Mucosa of rectum (tissue), 2 donors: ENCODE results near the gene TMEM185A.
"Not testable (repeated sequence)": the region's sequence is repeated elsewhere in the genome, so short reads cannot be mapped to it uniquely, and the experiment has no call there.

Experiments
- H3K27ac ChIP-seq, 2 donors: one replicate each; pipeline ENCODE4 v1.7.0; 2013; ENCODE audit warnings: inconsistent platforms in 2 of 2, low read depth in 2 of 2, low read length in 2 of 2
- H3K27me3 ChIP-seq, 2 donors: one replicate each; pipeline ENCODE4 v1.7.0; 2013; ENCODE audit warnings: low read length in 2 of 2; ENCODE audit not compliant: control insufficient read depth in 2 of 2, insufficient read depth in 2 of 2
- H3K36me3 ChIP-seq, 2 donors: one replicate each; pipeline ENCODE4 v1.7.0; 2013; ENCODE audit warnings: low read length in 2 of 2; ENCODE audit not compliant: control insufficient read depth in 2 of 2, insufficient read depth in 2 of 2
- H3K4me1 ChIP-seq, 2 donors: one replicate each; pipeline ENCODE4 v1.7.0; 2013; ENCODE audit warnings: low read length in 2 of 2, mild to moderate bottlenecking in 1 of 2; ENCODE audit not compliant: control insufficient read depth in 2 of 2, insufficient read depth in 2 of 2
- H3K4me3 ChIP-seq, 2 donors: one replicate each; pipeline ENCODE4 v1.7.0; 2013; ENCODE audit warnings: low read length in 2 of 2
- H3K9ac ChIP-seq, 2 donors: one replicate each; pipeline ENCODE4 v1.7.0; 2013; ENCODE audit warnings: low read length in 2 of 2, low read depth in 1 of 2, mild to moderate bottlenecking in 1 of 2
- H3K9me3 ChIP-seq, 2 donors: one replicate each; pipeline ENCODE4 v1.7.0; 2013; ENCODE audit warnings: low read length in 2 of 2; ENCODE audit not compliant: control insufficient read depth in 2 of 2
- donor health status: healthy.
- donor health status: Normal muscosa, but diverticular disease.

The TMEM185A gene

GRCh38 chrX:149595214-149595613 is 36.4 kb downstream of the TMEM185A start, which contains the start of gene HSFX2:
Gene HSFX2, minus strand, starts transcription at chrX:149595314. Its CDS starts 614 bp downstream, at chrX:149594700.
- H3K9me3 ChIP-seq, H3K4me3 ChIP-seq, H3K36me3 ChIP-seq, H3K9ac ChIP-seq, H3K27ac ChIP-seq, H3K4me1 ChIP-seq, H3K27me3 ChIP-seq: not testable (repeated sequence)

- H3K4me3 ChIP-seq, H3K4me1 ChIP-seq: not testable (repeated sequence)
Measured at GRCh38 chrX:149590993-149591392, 40.6 kb downstream of the TMEM185A start.

GRCh38 chrX:149587359-149587758 is 44.2 kb downstream of the TMEM185A start, which contains the start of gene MAGEA9B:
Gene MAGEA9B, minus strand, starts transcription at chrX:149587459. Its CDS starts 4,280 bp downstream, at chrX:149583179.
- not testable (repeated sequence) for H3K9me3 ChIP-seq, H3K9ac ChIP-seq, H3K27me3 ChIP-seq, H3K4me3 ChIP-seq, H3K27ac ChIP-seq, H3K36me3 ChIP-seq, H3K4me1 ChIP-seq

More at GRCh38 chrX:149590993-149591392, 40.6 kb downstream of the TMEM185A start:
- not testable (repeated sequence) for H3K36me3 ChIP-seq, H3K27me3 ChIP-seq, H3K9ac ChIP-seq, H3K9me3 ChIP-seq, H3K27ac ChIP-seq

GRCh38 chrX:149585631-149586030 is 46.0 kb downstream of the TMEM185A start:
- H3K9ac ChIP-seq, H3K36me3 ChIP-seq, H3K27ac ChIP-seq, H3K9me3 ChIP-seq, H3K4me1 ChIP-seq, H3K27me3 ChIP-seq, H3K4me3 ChIP-seq: not testable (repeated sequence)

GRCh38 chrX:149573456-149573855 is 58.1 kb downstream of the TMEM185A start:
- H3K27me3 ChIP-seq: not testable (repeated sequence)

GRCh38 chrX:149572743-149573142 is 58.8 kb downstream of the TMEM185A start:
- H3K4me3 ChIP-seq: no peak overlapping the region
- no peak overlapping the region for H3K9ac ChIP-seq

More at GRCh38 chrX:149573456-149573855, 58.1 kb downstream of the TMEM185A start:
- not testable (repeated sequence) for H3K4me3 ChIP-seq, H3K9me3 ChIP-seq, H3K4me1 ChIP-seq, H3K9ac ChIP-seq, H3K27ac ChIP-seq, H3K36me3 ChIP-seq

GRCh38 chrX:149571770-149572169 is 59.8 kb downstream of the TMEM185A start:
- no peaks in the 10 kb centered on the region for H3K9me3 ChIP-seq
- H3K4me3 ChIP-seq: no peak overlapping the region
- no peaks in the 10 kb centered on the region for H3K36me3 ChIP-seq
- H3K27ac ChIP-seq: no peak overlapping the region
- H3K9ac ChIP-seq: no peak overlapping the region
- H3K4me1 ChIP-seq: no peaks in the 10 kb centered on the region
- no peaks in the 10 kb centered on the region for H3K27me3 ChIP-seq

More at GRCh38 chrX:149572743-149573142, 58.8 kb downstream of the TMEM185A start:
- Histone ChIP-seq H3K27ac (no peak overlapping the region), H3K4me1 (no peaks in the 10 kb centered on the region), H3K9me3 (no peaks in the 10 kb centered on the region), H3K27me3 (no peaks in the 10 kb centered on the region), H3K36me3 (no peaks in the 10 kb centered on the region)

- Histone ChIP-seq H3K27ac (no peak overlapping the region), H3K9ac (no peak overlapping the region), H3K36me3 (no peaks in the 10 kb centered on the region), H3K9me3 (no peaks in the 10 kb centered on the region), H3K4me3 (no peak overlapping the region), H3K4me1 (no peaks in the 10 kb centered on the region), H3K27me3 (no peaks in the 10 kb centered on the region)
Measured at GRCh38 chrX:149570668-149571067, 60.9 kb downstream of the TMEM185A start.

GRCh38 chrX:149569770-149570169 is 61.8 kb downstream of the TMEM185A start:
- Histone ChIP-seq H3K27ac (no peak overlapping the region), H3K36me3 (no peaks in the 10 kb centered on the region), H3K4me1 (no peaks in the 10 kb centered on the region), H3K9me3 (no peaks in the 10 kb centered on the region), H3K9ac (no peak overlapping the region), H3K27me3 (no peaks in the 10 kb centered on the region), H3K4me3 (no peak overlapping the region)

GRCh38 chrX:149568701-149569296 is 62.8 kb downstream of the TMEM185A start:
- Histone ChIP-seq H3K4me1 (no peaks in the 10 kb centered on the region), H3K36me3 (no peaks in the 10 kb centered on the region), H3K27me3 (no peaks in the 10 kb centered on the region), H3K4me3 (no peak overlapping the region), H3K27ac (no peak overlapping the region), H3K9ac (no peak overlapping the region), H3K9me3 (no peaks in the 10 kb centered on the region)
